Thoracic aorta (tissue), 2 donors: ENCODE measurements around the gene SYCP3. TPM values are rescaled to one million over a fixed set of nuclear protein-coding genes. Genes with fewer than 3 reads are reported as not detected.

ENCODE experiments used
- ATAC-seq: fragments of 150-250 bp; one replicate; pipeline ENCODE4 v1.8.0; 2017; ENCODE audit warnings: low read depth; ENCODE audit not compliant: insufficient number of reproducible peaks, low FRiP score
- DNase-seq: peaks from one replicate; pipeline ENCODE4 v3.0.0-alpha.2; 2020; ENCODE audit warnings: low spot score
- H3K27ac ChIP-seq, 2 donors: fragments of 200-600 bp; sonication (generic); 1 replicate in 1 of 2; 2 replicates in 1 of 2; pipeline ENCODE4 v1.5.1; 2016; ENCODE audit warnings: mild to moderate bottlenecking in 2 of 2, moderate library complexity in 2 of 2
- H3K27me3 ChIP-seq: fragments of 200-600 bp; sonication (generic); replicated peaks from 2 replicates; pipeline ENCODE4 v1.6.0; 2016; ENCODE audit warnings: mild to moderate bottlenecking; ENCODE audit not compliant: insufficient read depth
- H3K36me3 ChIP-seq: fragments of 200-600 bp; sonication (generic); one replicate; pipeline ENCODE4 v1.5.1; 2016
- H3K4me1 ChIP-seq, 2 donors: fragments of 200-600 bp; sonication (generic); 1 replicate in 1 of 2; 2 replicates in 1 of 2; pipeline versions ENCODE4 v1.5.1 to v1.6.0; 2016; ENCODE audit warnings: low read depth in 2 of 2, mild to moderate bottlenecking in 1 of 2; ENCODE audit not compliant: control insufficient read depth in 1 of 2
- H3K4me3 ChIP-seq: fragments of 200-600 bp; sonication (generic); 2 replicates; pipeline ENCODE4 v1.5.1; 2016; ENCODE audit warnings: mild to moderate bottlenecking
- H3K9me3 ChIP-seq: fragments of 200-600 bp; sonication (generic); 2 replicates; pipeline ENCODE4 v1.5.1; 2016
- CTCF ChIP-seq: fragments of 200-600 bp; sonication (generic); IDR thresholded peaks from one replicate; pipeline ENCODE4 v1.5.1; 2019; ENCODE audit warnings: antibody characterized with exemption
- total RNA-seq, 2 donors: library from RNA; depleted of rRNA; stranded (reverse); fragments of >200 nt; gene quantifications; one replicate each; pipeline versions ENCODE4 v1.1.0 to v1.2.3, GENCODE V29; 2016

The SYCP3 gene
- total RNA-seq, 2 donors from 2014 or later, result not detected

GRCh38 chr12:101782273-101782731 is 43.0 kb upstream of the SYCP3 start:
- Histone ChIP-seq H3K27me3 (no peaks in the 10 kb centered on the region), H3K4me1 (no peaks in the 10 kb centered on the region), H3K4me3 (no peak overlapping the region), H3K36me3 (peaks cover 5% of the 10 kb centered on the region), H3K9me3 (no peaks in the 10 kb centered on the region), H3K27ac (no peak overlapping the region)
- DNase-seq (no peak), ATAC-seq (no peak)
- no peak for TF ChIP-seq CTCF

DNA sequence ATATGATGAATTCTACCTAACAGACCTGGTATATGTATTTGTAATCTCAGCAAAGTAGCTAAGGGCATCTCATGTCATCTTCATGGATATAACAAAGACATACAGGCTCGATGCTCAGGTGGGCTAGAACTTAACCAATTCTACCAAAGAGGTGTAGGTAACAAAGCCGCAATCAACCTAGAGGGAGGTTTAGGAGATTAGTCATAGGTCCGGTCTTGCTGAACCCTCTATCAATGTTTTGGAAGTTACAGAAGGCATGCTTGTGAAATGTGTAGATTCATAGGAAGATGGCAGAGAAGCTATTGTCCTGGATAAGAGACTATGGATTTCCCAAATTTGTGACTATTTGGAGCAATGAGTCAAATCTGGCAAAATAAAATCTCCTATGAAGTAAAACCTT is 42.6 kb upstream of the SYCP3 start:
- Histone ChIP-seq H3K4me3 (no peak overlapping the region), H3K36me3 (peaks cover 5% of the 10 kb centered on the region), H3K4me1 (no peaks in the 10 kb centered on the region), H3K27me3 (no peaks in the 10 kb centered on the region), H3K27ac (no peak overlapping the region), H3K9me3 (no peaks in the 10 kb centered on the region)
- no peak for TF ChIP-seq CTCF
- DNase-seq (no peak), ATAC-seq (no peak)

- H3K9me3 ChIP-seq, result no peaks in the 10 kb centered on the region
- ATAC-seq, result no peak
- no peak for DNase-seq
- no peaks in the 10 kb centered on the region for H3K27me3 ChIP-seq
- H3K27ac ChIP-seq, result no peak overlapping the region
- TF ChIP-seq CTCF, result no peak
- no peak overlapping the region for H3K4me3 ChIP-seq
- no peaks in the 10 kb centered on the region for H3K4me1 ChIP-seq
- H3K36me3 ChIP-seq, result peaks cover 5% of the 10 kb centered on the region
Measured at GRCh38 chr12:101780599-101780998, 41.3 kb upstream of the SYCP3 start.

DNA sequence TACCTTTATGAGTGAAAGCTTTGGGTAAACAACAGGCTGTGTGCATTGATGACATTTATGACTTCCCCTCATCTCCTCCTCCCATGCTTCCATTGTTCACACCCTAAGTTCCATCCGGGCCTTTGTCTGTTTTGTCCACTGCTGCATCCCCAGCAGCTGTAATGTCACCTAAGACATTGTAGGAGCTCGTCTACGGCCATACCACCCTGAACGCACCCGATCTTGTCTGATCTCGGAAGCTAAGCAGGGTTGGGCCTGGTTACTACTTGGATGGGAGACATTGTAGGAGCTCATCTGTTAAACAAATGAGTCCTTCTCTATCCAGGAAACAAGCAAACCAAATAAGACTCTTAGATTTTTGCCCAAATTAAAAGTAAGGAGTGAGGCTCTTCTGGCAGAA is 40.4 kb upstream of the SYCP3 start:
- TF ChIP-seq CTCF, result no peak
- Histone ChIP-seq H3K36me3 (peaks cover 5% of the 10 kb centered on the region), H3K9me3 (no peaks in the 10 kb centered on the region)

DNA sequence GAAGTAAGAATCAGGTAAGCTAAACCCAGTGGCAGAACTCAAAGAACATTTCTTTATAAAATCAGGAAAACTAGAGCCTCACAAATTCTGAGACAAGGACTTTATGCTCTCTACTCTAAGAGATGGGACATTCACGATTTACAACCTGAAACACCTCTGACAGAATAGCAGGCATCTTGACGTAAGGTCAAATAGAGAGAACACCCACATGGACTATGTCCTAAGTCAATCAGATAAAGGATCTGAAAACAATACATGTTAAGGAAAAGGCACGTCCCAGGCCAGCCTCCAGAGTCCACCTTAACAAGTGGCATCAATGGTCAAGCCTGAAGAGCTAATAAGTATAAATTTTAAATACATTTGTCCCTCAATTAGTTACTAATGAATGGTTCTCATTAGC is 39.9 kb upstream of the SYCP3 start:
- H3K36me3 ChIP-seq, result peaks cover 5% of the 10 kb centered on the region

More for the DNA sequence above, 40.4 kb upstream of the SYCP3 start:
- DNase-seq (no peak), ATAC-seq (no peak)
- H3K27me3 ChIP-seq, result no peaks in the 10 kb centered on the region
- H3K27ac ChIP-seq, result no peak overlapping the region
- no peak overlapping the region for H3K4me3 ChIP-seq
- H3K4me1 ChIP-seq, result no peaks in the 10 kb centered on the region

More for the DNA sequence above, 39.9 kb upstream of the SYCP3 start:
- no peak overlapping the region for H3K4me3 ChIP-seq
- no peak for DNase-seq
- no peaks in the 10 kb centered on the region for H3K27me3 ChIP-seq
- H3K4me1 ChIP-seq, result no peaks in the 10 kb centered on the region
- H3K9me3 ChIP-seq, result no peaks in the 10 kb centered on the region
- TF ChIP-seq CTCF, result no peak
- no peak overlapping the region for H3K27ac ChIP-seq
- ATAC-seq, result no peak
